Measurements from ENCODE around the gene PPP1R14C.
"Not testable (repeated sequence)": the region's sequence is repeated elsewhere in the genome, so short reads cannot be mapped to it uniquely, and the experiment has no call there.

PPP1R14C gene, protein sequence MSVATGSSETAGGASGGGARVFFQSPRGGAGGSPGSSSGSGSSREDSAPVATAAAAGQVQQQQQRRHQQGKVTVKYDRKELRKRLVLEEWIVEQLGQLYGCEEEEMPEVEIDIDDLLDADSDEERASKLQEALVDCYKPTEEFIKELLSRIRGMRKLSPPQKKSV

DNA sequence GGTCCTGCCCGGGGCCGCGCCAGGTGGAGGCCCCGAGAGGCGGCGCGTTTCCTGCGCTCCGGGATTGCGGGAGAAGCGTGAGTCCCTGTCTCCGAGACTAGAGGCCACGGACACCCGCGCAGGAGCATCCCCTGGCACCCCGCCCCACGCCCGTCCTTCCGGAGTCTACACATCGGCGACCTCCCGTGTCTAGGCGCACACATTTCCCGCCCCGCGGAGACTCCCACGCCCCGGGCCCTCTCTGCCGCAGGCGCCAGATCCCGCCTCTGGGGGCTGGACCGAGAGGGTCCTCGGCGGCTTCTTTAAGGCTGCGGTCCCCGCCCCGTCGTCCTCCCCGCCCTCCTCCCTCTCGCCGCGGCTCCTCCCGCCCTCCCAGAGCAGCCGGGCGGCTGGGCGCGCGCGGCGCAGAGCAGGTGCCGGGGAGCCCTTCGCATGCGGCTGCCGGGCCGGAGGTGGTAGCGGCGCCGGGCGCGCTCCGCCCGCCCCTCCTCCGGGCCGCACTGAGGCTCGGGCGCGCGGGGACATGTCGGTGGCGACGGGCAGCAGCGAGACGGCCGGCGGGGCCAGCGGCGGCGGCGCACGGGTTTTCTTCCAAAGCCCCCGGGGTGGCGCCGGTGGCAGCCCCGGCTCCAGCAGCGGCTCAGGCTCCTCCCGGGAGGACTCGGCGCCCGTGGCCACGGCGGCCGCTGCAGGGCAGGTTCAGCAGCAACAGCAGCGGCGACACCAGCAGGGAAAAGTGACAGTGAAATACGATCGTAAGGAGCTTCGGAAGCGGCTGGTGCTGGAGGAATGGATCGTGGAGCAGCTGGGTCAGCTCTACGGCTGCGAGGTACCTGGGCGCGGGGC is at the start of gene PPP1R14C:
PPP1R14C (plus strand) TSS at position 375 of the 846 bp plus-strand sequence; CDS start at position 524, 149 bp downstream.
- no peak for DNase-seq (ENCODE audit: low read depth in 2 of 2)

DNA sequence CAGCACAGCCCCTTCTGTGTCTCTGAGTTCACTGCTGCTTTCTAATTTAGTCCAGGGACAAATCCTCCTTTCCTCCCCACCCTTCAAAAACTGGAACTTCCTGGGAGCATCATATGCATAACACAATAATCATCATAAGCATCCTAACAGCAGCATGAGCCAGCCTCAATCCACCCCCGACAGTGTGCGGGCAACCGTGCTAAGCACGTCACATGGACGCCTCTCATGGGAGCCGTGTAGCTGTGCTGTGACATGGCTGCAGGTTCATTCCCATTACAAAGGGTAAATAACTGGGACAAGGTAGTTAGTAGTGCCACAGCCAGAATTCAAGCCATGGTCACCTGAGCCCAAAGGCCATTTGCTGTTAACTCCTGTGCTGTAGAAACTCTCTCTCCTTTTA is 49.4 kb upstream of the PPP1R14C start:
- DNase-seq (ENCODE audit: low read depth in 2 of 2), result no peak

DNA sequence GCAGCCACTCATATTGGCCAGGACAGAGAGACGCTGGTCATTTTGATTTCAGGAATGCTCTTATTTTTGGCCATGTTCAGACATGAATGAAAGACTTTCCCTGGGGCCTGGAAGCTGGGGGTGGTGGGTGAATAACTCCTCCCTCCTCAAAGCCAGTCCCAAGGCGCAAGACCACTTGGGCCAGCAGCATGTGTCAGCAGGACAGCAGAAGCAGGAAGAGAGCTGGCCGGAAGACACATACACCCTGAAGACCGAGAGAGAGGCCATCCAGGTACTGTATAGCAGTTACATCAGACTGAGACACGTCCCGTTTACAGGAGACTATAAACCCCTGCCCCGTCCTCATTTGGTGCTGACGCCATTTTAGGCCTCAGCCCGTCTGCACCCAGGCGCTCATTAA is 44.7 kb upstream of the PPP1R14C start:
- DNase-seq (ENCODE audit: low read depth in 2 of 2), result no peak

DNA sequence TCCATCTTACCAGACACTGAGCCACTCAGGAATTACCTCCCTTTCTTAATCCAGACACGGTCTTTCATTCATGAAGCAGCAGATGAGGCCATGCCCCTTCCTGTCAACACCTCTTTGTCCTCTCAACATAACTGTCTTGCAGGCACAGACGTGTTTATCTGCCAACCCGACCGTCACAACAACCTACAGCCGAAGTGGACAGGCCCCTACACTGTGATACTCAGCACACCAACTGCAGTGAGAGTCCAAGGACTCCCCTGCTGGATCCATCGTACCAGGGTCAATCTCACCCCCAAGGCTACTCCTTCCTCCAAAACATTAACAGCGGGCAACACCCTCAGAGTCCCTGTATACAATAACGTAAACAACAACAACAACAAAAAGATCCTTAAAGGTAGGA is 43.3 kb upstream of the PPP1R14C start:
- DNase-seq (ENCODE audit: low read depth in 2 of 2), result no peak

DNA sequence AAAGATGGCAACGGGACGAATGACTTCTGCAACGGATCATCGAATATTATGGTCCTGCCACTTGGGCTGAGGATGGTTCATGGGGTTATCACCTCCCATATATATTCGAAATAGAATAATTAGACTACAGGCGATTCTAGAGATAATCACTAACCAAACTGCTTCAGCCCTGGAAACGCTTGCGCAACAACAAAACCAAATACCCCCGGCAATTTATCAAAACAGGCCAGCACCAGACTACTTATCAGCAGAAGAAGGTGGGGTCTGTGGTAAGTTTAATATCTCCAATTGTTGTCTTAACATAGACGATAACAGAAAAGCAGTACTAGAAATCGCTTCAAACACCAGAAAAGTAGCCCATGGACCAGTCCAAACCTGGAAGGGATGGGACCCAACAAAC is 42.9 kb upstream of the PPP1R14C start:
- no peak for DNase-seq (ENCODE audit: low read depth in 2 of 2)

DNA sequence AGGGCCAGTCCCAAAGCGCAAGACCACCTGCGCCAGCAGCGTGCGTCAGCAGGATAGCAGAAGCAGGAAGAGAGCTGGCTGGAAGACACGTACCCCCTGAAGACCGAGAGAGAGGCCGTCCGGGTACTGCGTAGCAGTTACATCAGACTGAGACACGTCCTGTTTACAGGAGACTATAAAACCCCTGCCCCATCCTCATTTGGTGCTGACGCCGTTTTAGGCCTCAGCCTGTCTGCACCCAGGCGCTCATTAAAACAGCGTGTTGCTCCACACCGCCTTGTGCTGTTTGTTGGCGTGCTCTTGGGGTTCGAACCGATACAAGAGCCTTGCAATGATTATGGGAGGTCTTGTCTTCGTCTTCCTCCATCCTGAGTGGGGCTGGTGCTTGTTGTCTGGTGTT is 42.1 kb upstream of the PPP1R14C start:
- no peak for DNase-seq (ENCODE audit: low read depth in 2 of 2)

DNA sequence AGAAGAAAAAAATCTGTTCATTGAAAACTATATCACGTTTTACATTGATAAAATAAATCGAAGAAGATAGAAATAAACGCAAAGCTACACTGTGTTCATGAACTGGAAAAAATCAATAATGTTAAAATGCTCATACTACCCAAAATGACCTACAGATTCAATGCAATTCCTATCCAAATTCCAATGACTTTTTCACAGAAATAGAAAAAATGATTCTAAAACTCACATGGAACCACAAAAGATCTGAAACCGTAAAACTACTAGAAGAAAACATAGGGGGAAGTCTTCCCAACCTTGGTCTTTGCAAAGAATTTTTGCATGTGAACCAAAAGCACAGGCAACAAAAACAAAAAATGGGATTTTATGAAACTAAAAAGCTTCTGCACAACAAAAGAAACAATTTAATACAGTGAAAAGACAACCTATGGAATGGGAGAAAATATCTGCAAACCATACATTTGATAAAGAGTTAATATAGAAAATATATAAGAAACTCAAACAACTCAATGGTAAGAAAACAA is 40.0 kb upstream of the PPP1R14C start:
- no peak for DNase-seq (ENCODE audit: low read depth in 2 of 2)

DNA sequence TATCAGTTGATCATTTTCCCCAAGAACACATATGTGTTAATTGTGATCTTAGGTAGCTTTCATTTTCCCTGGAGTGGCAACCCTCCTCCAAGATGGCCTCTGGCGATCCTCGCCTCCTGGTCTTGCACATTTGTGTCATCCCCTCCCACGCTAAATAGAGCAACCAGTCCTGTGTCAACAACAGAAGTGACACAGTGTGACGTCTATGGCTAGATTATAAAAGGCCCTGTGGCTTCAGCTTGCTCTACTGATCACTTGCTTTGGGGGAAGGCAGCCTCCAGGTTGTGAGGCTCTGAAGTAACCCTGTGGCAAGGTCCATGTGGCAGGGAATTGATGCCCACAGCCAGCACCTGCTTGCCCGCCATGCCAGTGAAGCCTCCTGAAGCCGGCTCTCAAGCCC is 30.6 kb upstream of the PPP1R14C start:
- DNase-seq (ENCODE audit: low read depth in 2 of 2), result no peak

DNA sequence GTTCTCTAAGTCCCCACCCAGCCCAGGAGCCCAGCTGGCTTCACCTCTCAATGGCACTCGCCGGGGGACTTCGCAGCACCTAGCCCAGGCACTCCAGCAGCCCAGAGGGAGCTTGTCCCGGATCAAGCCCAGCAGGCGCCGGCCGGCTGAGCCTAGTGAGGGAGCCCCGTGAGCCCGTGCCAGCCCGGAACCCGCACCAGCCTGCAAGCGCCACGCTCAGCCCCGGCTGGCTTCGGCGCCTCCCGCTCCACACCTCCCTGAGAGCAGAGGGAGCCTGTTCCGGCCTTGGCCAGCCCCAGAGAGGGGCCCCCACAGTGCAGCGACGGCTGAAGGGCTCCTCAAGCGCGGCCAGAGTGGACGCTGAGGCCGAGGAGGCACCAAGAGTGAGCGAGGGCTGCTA is 27.1 kb upstream of the PPP1R14C start:
- DNase-seq (ENCODE audit: low read depth in 2 of 2), result no peak

DNA sequence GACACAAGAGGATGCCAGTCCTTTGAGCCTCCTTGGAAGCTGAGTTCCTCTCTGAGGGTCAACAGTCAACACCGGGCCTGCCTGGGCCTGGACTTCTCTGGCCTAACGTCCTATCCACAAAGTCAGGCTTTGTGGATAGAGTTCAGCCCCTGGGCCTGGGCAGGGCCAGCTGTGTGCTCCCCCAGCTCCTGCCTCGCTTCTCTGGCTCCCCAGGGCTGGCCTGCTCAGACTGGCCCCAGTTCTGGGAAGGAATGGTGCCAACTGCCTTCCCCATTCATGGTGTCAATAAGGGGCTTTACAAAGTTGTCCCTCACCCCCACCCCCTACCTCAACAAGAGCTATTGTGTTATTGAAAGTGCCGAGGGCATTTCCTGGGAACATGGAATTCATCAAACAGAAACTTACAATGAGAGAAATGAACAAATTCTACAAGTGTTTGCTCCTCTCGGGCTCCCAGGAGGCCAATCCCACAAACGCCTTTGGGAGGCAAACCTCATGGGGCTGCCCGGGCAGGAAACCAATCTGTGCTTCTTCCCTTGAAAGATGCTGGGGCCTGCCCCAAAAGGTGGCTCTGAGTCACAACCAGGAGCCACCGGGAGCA is 26.5 kb upstream of the PPP1R14C start:
- no peak for DNase-seq (ENCODE audit: low read depth in 2 of 2)

DNA sequence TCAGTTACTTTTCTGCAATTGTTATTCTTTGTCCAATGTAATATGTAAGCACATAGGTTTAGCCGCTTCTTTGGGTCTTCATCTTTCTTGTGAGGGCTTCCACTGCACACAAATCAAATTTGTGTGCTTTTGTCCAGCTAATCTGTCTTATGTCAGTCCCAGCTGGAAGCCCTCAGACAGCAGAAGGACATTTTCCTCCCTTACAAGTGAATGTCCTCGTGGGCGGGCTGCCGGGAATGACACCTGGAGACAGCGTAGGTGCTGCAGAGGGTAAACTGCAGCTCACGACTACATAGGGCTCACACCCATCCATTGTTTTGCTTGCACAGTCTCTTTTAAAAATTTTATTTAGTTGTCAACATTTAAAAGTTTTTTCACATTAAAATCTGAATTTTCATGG is 24.6 kb upstream of the PPP1R14C start:
- no peak for DNase-seq (ENCODE audit: low read depth in 2 of 2)

DNA sequence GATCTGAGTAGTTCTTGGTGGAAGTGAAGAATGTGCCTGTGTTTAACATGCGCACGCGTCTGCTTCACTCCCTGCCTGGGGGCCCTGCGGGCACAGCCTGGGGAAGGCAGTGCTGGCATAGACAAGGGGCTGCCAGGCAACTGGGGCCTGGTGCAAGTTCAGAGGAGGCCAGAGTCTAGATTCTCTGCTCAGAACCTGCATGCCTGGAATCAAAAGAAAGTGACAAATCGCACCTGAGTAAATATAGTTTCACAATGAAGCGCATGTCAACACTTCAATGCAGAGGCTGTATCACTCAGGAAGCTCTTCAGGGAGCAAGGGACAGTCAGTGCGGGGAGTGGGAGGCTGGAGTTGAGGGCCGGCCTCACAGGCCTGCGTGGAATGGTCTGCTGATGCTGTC is 24.2 kb upstream of the PPP1R14C start:
- DNase-seq (ENCODE audit: low read depth in 2 of 2), result no peak

DNA sequence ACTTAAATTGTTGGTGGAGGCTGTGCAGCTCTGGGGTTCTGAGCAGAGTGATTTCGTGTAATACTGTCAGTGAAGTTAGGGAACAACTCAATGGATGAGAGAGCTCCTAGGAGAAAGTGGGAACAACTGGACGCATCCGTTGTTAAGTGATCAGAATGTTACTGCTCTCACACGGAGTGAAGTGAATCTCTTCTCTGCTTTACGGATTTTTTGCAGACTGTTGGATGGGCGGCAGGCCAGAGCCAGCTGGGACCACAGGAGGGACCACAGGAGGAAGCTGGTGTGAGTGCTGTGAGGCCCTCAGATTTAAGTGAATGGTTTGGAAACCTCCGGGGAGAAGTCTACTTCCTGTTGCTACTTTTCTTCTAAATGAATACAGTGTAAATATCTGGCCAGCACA is 23.7 kb upstream of the PPP1R14C start:
- DNase-seq (ENCODE audit: low read depth in 2 of 2), result peak in 1 of 2 experiments; percentile 8

DNA sequence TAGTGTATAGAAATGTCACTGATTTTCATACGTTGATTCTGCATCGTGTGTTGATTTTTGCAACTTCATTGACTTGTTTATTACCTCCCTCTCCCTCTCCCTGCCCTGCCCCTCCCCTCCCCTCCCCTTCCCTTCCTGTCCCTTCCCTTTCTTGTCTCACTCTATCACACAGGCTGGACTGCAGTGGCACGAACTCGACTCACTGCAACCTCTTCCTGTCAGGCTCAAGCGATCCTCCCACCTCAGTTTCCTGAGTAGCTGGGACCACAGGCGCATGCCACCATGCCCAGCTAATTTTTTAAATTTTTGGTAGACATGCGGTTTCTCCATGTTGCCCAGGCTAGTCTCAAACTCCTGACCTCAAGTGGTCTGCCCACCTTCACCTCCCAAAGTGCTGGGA is 19.2 kb upstream of the PPP1R14C start:
- DNase-seq (ENCODE audit: low read depth in 2 of 2), result no peak

DNA sequence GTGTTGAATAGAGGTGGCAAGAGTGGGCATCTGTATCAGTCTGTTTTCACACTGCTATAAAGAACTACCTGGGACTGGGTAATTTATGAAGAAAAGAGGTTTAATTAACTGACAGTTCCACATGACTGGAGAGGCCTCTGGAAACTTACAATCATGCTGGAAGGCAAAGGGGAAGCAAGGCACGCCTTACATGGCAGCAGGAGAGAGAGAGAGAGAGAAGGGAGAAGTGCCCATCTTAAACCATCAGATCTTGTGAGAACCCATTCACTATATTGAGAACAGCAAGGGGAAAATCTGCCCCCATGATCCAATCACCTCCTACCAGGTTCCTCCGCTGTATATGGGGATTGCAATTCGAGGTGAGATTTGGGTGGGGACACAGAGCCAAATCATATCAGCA is 18.6 kb upstream of the PPP1R14C start:
- DNase-seq (ENCODE audit: low read depth in 2 of 2), result no peak

DNA sequence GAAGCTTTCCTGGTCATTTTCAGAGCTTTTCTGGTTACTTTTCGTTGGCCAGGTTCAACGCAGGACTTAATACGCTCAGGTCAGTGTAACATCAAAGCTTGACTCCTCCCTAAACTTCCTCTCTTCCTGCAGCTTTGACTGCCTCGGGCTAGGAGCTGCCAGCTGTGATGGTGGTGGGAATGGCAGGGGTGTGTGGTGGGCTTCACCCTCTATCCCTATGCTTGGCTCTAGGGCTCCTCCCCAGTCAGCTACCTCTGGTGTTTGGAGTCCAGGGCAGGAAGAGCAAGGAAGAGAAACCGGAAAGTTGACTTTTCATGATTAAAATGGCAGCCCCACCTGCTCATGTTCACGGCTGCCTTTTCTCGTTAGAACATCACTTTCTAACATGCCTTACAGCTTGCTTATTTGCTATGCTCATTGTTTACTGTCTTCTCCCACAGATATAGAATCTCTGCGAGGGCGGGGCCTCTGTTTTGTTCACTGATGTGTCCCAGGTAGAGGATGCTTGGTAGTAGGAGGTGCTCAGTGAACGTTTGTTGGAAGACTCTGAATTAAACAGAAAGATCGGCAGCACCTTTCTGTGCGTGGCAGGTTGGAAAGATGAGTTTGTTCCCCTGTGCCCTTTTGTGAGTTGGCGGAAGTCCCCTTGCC is 16.1 kb upstream of the PPP1R14C start:
- DNase-seq (ENCODE audit: low read depth in 2 of 2), result no peak

DNA sequence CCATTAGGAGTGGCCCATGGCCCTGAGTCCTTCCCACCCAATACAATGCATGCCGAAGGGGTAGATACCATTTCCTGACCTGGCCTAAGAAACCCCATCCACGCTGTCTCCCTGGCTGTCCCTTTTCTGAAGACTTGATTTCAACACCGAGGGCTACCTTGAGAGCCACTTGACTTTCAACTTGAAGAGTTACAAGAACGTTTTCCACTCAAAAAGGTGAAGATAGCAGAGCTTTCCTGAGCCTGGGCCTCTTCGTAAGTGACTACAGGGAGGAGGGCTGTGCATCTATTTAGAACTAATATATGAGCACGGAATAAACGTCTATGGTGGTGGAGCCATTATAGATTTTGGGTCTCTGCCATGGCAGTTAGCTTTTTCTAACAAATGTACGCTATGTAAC is 14.4 kb upstream of the PPP1R14C start:
- DNase-seq (ENCODE audit: low read depth in 2 of 2), result no peak

DNA sequence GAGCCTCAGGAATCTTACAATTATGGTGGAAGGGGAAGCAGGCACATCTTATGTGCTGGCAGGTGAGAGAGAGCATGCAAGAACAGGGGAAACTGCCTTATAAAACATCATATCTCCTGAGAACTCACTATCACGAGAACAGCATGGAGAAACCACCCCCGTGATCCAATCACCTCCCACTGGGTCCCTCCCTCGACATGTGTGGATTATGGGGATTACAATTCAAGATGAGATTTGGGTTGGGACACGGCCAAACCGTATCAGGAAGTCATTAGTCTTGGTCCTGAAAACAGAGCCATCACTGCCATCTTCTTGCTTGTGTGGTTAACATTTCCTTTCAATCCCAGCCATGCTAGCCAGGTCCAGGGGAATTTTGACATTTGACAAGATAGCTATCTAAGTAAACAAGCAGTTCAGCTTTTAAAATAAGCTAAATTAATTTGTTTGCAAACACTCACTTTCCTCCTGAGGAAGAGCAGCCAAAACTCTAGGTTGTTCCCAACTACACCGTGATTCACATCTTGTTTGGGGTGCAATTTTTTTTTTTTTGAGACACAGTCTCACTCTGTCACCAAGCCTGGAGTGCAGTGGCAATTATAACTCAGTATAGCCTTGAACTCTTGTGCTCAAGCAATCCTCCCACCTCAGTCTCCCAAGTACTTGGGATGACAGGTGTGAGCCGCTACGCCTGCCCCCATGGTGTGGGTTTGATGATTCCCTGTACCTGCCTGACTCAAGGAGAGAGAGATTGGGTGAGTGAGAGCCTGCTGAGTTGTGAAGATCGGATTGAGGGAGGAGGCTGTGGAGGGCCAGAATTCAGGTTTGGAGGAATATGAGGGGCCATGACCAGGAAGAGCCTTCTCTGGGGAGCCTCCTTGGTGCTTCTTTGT is 13.0 kb upstream of the PPP1R14C start:
- DNase-seq (ENCODE audit: low read depth in 2 of 2), result no peak

DNA sequence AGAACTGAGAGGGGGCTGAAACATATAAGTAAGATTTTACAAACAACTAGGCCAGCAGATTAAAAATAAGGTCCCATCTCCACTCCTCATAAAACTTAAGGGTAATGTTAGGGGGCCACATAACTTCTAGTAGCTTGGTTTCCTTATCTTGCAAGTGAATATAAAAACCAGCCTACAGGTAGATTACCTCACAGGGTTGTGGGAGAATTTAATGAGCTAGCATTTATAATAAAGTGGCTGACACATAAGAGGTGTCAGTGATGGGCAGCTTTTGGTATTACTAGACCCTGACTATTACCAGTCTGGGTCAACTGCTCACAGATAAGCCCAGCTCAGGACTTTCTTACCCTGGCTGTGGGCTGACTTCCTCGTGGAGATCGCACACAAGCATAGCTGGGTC is 9.2 kb upstream of the PPP1R14C start:
- no peak for DNase-seq (ENCODE audit: low read depth in 2 of 2)

DNA sequence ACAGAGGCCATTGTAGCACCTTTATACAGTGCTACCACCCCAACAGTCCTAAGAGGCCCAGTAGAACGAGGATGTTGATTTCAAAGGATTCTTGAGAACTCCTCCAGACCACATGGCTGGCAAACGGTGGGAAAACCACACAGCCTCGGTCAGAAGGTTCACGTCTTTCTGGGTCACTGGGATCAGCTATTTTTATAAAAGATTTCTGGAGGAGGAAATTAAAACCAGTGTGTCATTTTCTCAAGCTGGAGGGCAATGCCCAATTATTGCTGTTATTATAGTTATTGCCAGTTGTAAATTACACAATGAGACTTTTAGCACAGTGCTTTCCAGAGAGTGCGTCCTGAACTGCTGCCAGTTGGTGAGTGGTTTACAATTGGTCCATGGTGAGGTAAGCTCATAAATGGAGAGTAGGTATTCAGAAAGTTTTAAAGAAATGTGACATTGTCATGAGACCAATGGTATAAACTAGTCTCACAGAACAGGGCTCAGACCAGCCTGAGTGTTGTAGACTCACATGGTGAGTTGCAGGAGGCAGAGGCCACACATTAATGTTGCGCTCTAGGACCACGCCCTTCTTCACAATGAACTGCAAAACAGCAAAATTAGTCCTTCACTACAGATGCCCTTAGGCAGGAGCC is 8.4 kb upstream of the PPP1R14C start:
- DNase-seq (ENCODE audit: low read depth in 2 of 2), result no peak

DNA sequence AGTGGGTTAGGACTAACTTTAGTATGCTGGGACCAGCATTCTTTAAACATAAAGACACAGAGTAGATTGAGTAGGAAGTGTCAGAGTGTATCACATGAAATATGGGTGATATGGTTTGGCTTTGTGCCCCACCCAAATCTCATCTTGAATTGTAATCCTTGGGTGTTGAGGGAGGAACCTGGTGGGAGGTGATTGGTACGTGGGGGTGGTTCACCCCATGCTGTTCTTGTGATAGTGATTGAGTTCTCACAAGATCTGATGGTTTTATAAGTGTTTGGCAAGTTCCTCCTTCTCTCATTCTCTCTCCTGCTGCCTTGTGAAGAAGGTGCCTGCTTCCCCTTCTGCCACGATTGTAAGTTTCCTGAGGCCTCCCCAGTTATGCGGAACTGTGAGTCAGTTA is 5.1 kb upstream of the PPP1R14C start:
- not testable (repeated sequence) for DNase-seq (ENCODE audit: low read depth in 2 of 2)

Measured in fibroblast of skin of left biceps (primary cell).